H1 (cell line): ENCODE data around the gene CYLD. TPM values are rescaled to one million over a fixed set of nuclear protein-coding genes. Genes with fewer than 3 reads are reported as not detected.

Experiments
- CTCF ChIA-PET: fragments of 300-600 bp; sonication (Branson Sonifier 250); formaldehyde crosslinking; loops from one replicate; lab custom pipeline; 2021; ENCODE audit not compliant: partially characterized antibody; lab: Charles Lee
- POLR2A ChIA-PET: fragments of 300-600 bp; sonication (Branson Sonifier 250); formaldehyde crosslinking; loops from one replicate; lab custom pipeline; 2021; ENCODE audit warnings: inconsistent platforms; ENCODE audit not compliant: partially characterized antibody; lab: Charles Lee
- DNase-seq, 2 experiments: peaks; one replicate each; pipeline versions ENCODE4 v3.0.0 to v3.0.0-alpha.2; 2010 to 2022; ENCODE audit warnings: low spot score in 2 of 2, low read depth in 1 of 2, mixed read lengths in 1 of 2
- FAIRE-seq: peaks from 2 replicates; lab custom pipeline; 2011; peaks lifted over from hg19 to GRCh38; lab: Jason Lieb, UNC
- H2AFZ ChIP-seq: 2 replicates; pipeline ENCODE4 v1.8.1; 2012; ENCODE audit warnings: low read length, inconsistent platforms
- H2AK5ac ChIP-seq: 2 replicates; pipeline ENCODE4 v1.6.1; 2013; ENCODE audit warnings: low read depth, low read length
- H2BK120ac ChIP-seq: replicated peaks from 2 replicates; pipeline ENCODE3; 2013; ENCODE audit warnings: low read depth, low read length, inconsistent platforms
- H2BK12ac ChIP-seq: 2 replicates; pipeline ENCODE4 v1.6.1; 2013; ENCODE audit warnings: low read depth, low read length
- H2BK15ac ChIP-seq: 2 replicates; pipeline ENCODE4 v1.6.1; 2013; ENCODE audit warnings: low read length
- H2BK20ac ChIP-seq: 2 replicates; pipeline ENCODE4 v1.6.1; 2013; ENCODE audit warnings: low read length
- H2BK5ac ChIP-seq: 2 replicates; pipeline ENCODE4 v1.6.1; 2013; ENCODE audit warnings: low read depth, low read length
- H3K14ac ChIP-seq: 2 replicates; pipeline ENCODE4 v1.6.1; 2013; ENCODE audit warnings: inconsistent platforms; ENCODE audit not compliant: insufficient read length
- H3K18ac ChIP-seq: 2 replicates; pipeline ENCODE4 v1.6.1; 2013; ENCODE audit warnings: low read length; ENCODE audit errors: extremely low read depth
- H3K23ac ChIP-seq: 2 replicates; pipeline ENCODE4 v1.6.1; 2013; ENCODE audit warnings: inconsistent platforms; ENCODE audit not compliant: insufficient read length
- H3K23me2 ChIP-seq: 2 replicates; pipeline ENCODE4 v1.6.1; 2013; ENCODE audit warnings: low read depth, low read length
- H3K27ac ChIP-seq: 2 replicates; pipeline ENCODE4 v1.6.1; 2011; ENCODE audit warnings: low read depth, low read length, inconsistent platforms
- H3K27me3 ChIP-seq, 4 experiments: replicated peaks in 1 of 4; 1 replicate in 1 of 4; 2 replicates in 3 of 4; pipeline versions ENCODE4 v1.6.1 to v1.8.1; 2011 to 2013; ENCODE audit warnings: low read length in 3 of 4, mild to moderate bottlenecking in 3 of 4, inconsistent platforms in 2 of 4, mixed read lengths in 2 of 4, moderate library complexity in 1 of 4; ENCODE audit not compliant: control insufficient read depth in 3 of 4, insufficient read depth in 3 of 4; ENCODE audit errors: extremely low read depth in 1 of 4
- H3K36me3 ChIP-seq, 4 experiments: 2 replicates each; pipeline versions ENCODE4 v1.6.1 to v1.8.1; 2011 to 2013; ENCODE audit warnings: mild to moderate bottlenecking in 4 of 4, low read length in 3 of 4, moderate library complexity in 2 of 4, control low read depth in 1 of 4, inconsistent platforms in 1 of 4; ENCODE audit not compliant: insufficient read depth in 4 of 4, control insufficient read depth in 2 of 4
- H3K4ac ChIP-seq: replicated peaks from 2 replicates; pipeline ENCODE3; 2013; ENCODE audit warnings: low read length, low read depth, mixed read lengths, inconsistent platforms; ENCODE audit not compliant: insufficient read length
- H3K4me1 ChIP-seq, 4 experiments: replicated peaks in 1 of 4; 1 replicate in 1 of 4; 2 replicates in 3 of 4; pipeline versions ENCODE4 v1.6.1 to v1.8.1; 2011 to 2013; ENCODE audit warnings: low read length in 3 of 4, inconsistent platforms in 2 of 4, mixed read lengths in 1 of 4; ENCODE audit not compliant: insufficient read depth in 4 of 4, control insufficient read depth in 3 of 4
- H3K4me2 ChIP-seq, 2 experiments: 2 replicates each; pipeline versions ENCODE4 v1.6.1 to v1.8.1; 2011 to 2013; ENCODE audit warnings: low read depth in 2 of 2, low read length in 2 of 2, control low read depth in 1 of 2, inconsistent platforms in 1 of 2, mild to moderate bottlenecking in 1 of 2; ENCODE audit not compliant: insufficient read depth in 1 of 2
- H3K4me3 ChIP-seq, 4 experiments: fragments of 200-600, 300-600 bp in 1 of 4; sonication (generic), shearing (Covaris generic), sonication (Bioruptor Twin) in 1 of 4; 2 replicates each; pipeline versions ENCODE4 v1.5.1 to v1.8.1; 2011 to 2016; ENCODE audit warnings: low read length in 4 of 4, low read depth in 3 of 4, control low read depth in 2 of 4, inconsistent platforms in 2 of 4, mild to moderate bottlenecking in 2 of 4, mixed read lengths in 1 of 4, moderate library complexity in 1 of 4; ENCODE audit not compliant: insufficient read depth in 2 of 4; ENCODE audit errors: extremely low read depth in 1 of 4
- H3K56ac ChIP-seq: replicated peaks from 2 replicates; pipeline ENCODE3; 2013; ENCODE audit warnings: low read depth, mild to moderate bottlenecking, mixed read lengths, low read length, inconsistent platforms; ENCODE audit not compliant: insufficient read length
- H3K79me1 ChIP-seq: 2 replicates; pipeline ENCODE4 v1.6.1; 2013; ENCODE audit warnings: low read depth, low read length, control low read depth
- H3K79me2 ChIP-seq, 2 experiments: 2 replicates each; pipeline versions ENCODE4 v1.6.1 to v1.8.1; 2012 to 2013; ENCODE audit warnings: low read length in 2 of 2, mild to moderate bottlenecking in 2 of 2, inconsistent platforms in 1 of 2; ENCODE audit not compliant: insufficient read depth in 2 of 2, control insufficient read depth in 1 of 2
- H3K9ac ChIP-seq, 4 experiments: replicated peaks in 1 of 4; 1 replicate in 1 of 4; 2 replicates in 3 of 4; pipeline versions ENCODE4 v1.6.1 to v1.8.1; 2011 to 2013; ENCODE audit warnings: low read depth in 3 of 4, low read length in 3 of 4, control low read depth in 2 of 4, mild to moderate bottlenecking in 2 of 4, moderate library complexity in 2 of 4, inconsistent platforms in 1 of 4; ENCODE audit errors: extremely low read depth in 1 of 4
- H3K9me3 ChIP-seq, 2 experiments: 2 replicates each; pipeline versions ENCODE4 v1.6.1 to v1.8.1; 2012 to 2013; ENCODE audit warnings: mild to moderate bottlenecking in 2 of 2, moderate library complexity in 2 of 2, control low read depth in 1 of 2, inconsistent platforms in 1 of 2, low read depth in 1 of 2, low read length in 1 of 2, mixed read lengths in 1 of 2; ENCODE audit not compliant: insufficient read depth in 2 of 2
- H4K20me1 ChIP-seq, 2 experiments: replicated peaks in 1 of 2; 2 replicates each; pipeline versions ENCODE3 to v1.8.1; 2011 to 2013; ENCODE audit warnings: inconsistent platforms in 2 of 2, low read length in 2 of 2, mild to moderate bottlenecking in 1 of 2; ENCODE audit not compliant: insufficient read depth in 2 of 2, control insufficient read depth in 1 of 2
- H4K5ac ChIP-seq: 2 replicates; pipeline ENCODE4 v1.6.1; 2013; ENCODE audit warnings: low read length, low read depth, mixed read lengths, inconsistent platforms; ENCODE audit not compliant: insufficient read length
- H4K8ac ChIP-seq: 2 replicates; pipeline ENCODE4 v1.8.0; 2013; ENCODE audit warnings: mild to moderate bottlenecking, moderate library complexity, low read length, inconsistent platforms; ENCODE audit not compliant: insufficient read depth; ENCODE audit errors: extremely low read depth
- H4K91ac ChIP-seq: replicated peaks from 2 replicates; pipeline ENCODE3; 2013; ENCODE audit warnings: low read length, mixed read lengths, inconsistent platforms; ENCODE audit not compliant: insufficient read length
- CHD2 ChIP-seq: IDR thresholded peaks from 2 replicates; pipeline ENCODE4 v1.6.1; 2012; ENCODE audit warnings: low read length, improper control_type of control experiment
- KDM1A ChIP-seq: fragments of 200-600, 300-600 bp; sonication (generic); IDR thresholded peaks from 2 replicates; pipeline ENCODE4 v1.7.1; 2016; ENCODE audit warnings: mild to moderate bottlenecking, low read length, borderline replicate concordance
- KDM4A ChIP-seq: IDR thresholded peaks from one replicate; pipeline ENCODE4 v1.7.1; 2012; ENCODE audit warnings: low read depth, mild to moderate bottlenecking, moderate library complexity, low read length, inconsistent platforms; ENCODE audit not compliant: severe bottlenecking
- PHF8 ChIP-seq: fragments of 200-600 bp; sonication (generic); conservative IDR thresholded peaks from 2 replicates; pipeline ENCODE4 v1.7.1; 2012; ENCODE audit warnings: low read depth, mild to moderate bottlenecking, inconsistent platforms, low read length, moderate library complexity
- SIX5 ChIP-seq: IDR thresholded peaks from 2 replicates; pipeline ENCODE4 v1.6.1; 2011; ENCODE audit warnings: mild to moderate bottlenecking, low read depth, low read length
- SRF ChIP-seq: IDR thresholded peaks from 2 replicates; pipeline ENCODE4 v1.6.1; 2011; ENCODE audit warnings: mild to moderate bottlenecking, low read depth, low read length, moderate library complexity
- TCF12 ChIP-seq: IDR thresholded peaks from 2 replicates; pipeline ENCODE4 v1.6.1; 2011; ENCODE audit warnings: low read depth, mild to moderate bottlenecking, low read length
- WGBS, 2 experiments: shearing (Covaris generic) in 1 of 2; methylation state at CpG; one replicate each; pipeline versions ENCODE4 v1.1.6 to v1.1.7; 2013 to 2015; ENCODE audit warnings: low lambda C conversion rate in 2 of 2, mixed read lengths in 2 of 2, inconsistent platforms in 1 of 2, low coverage in 1 of 2, missing lambda C conversion rate in 1 of 2; ENCODE audit not compliant: insufficient replicate concordance in 2 of 2, insufficient coverage in 1 of 2, insufficient read length in 1 of 2; ENCODE audit errors: extremely low coverage in 1 of 2, missing lambda C conversion rate in 1 of 2; 5-methylcytosine and 5-hydroxymethylcytosine counted together
- polyA plus RNA-seq, 7 experiments: library from polyadenylated mRNA; depleted of rRNA in 3 of 7; stranded (reverse) in 5 of 7; unstranded in 2 of 7; fragments of >200 nt in 5 of 7; fragments of 200-250 nt in 2 of 7; gene quantifications; 1 replicate in 5 of 7; 2 replicates in 1 of 7; 4 replicates in 1 of 7; pipeline versions ENCODE4 v1.2.1 to v1.2.3, GENCODE V29; 2011 to 2013; ENCODE audit warnings: missing spikeins in 2 of 7, mixed read lengths in 2 of 7
- total RNA-seq: library from RNA; stranded (reverse); fragmentation: NEBNext Ultra II Directional; extraction: Animal tissue kit (Norgen Biotek cat#: 25700); gene quantifications from 2 replicates; pipeline ENCODE4 v1.2.1, GENCODE V29; 2021

CYLD gene
- total and polyA plus RNA-seq, 2 of the 8 experiments (the other 6 are each of a cell fraction or from before 2014, with no cell fraction given) = 3.7 to 18.8 TPM

GRCh38 chr16:50819706-50820105 lies 77.8 kb downstream of the CYLD start:
- no peaks in the 10 kb centered on the region for H3K36me3 ChIP-seq
- H3K4me3 ChIP-seq = no peak overlapping the region

More at GRCh38 chr16:50819706-50820105, 77.8 kb downstream of the CYLD start:
- H4K91ac ChIP-seq = no peak overlapping the region
- no peak overlapping the region for H2BK120ac ChIP-seq
- no peak overlapping the region for H2AFZ ChIP-seq
- H3K4me1 ChIP-seq = no peaks in the 10 kb centered on the region
- 97% methylated on average over 5 of the region's 6 CpGs; no CpG with 5 or more reads in 1 of the 2 experiments for WGBS, 2 experiments
- no peak overlapping the region for H3K23ac ChIP-seq
- no peak overlapping the region for H4K5ac ChIP-seq
- no peak overlapping the region for H3K4ac ChIP-seq
- DNase-seq (no peak), FAIRE-seq (no peak)
- no peaks in the 10 kb centered on the region for H3K23me2 ChIP-seq
- H4K20me1 ChIP-seq = no peaks in the 10 kb centered on the region
- no peaks in the 10 kb centered on the region for H3K27me3 ChIP-seq
- H3K18ac ChIP-seq = no peak overlapping the region
- H3K9ac ChIP-seq = no peak overlapping the region
- H2BK20ac ChIP-seq = no peak overlapping the region
- no peak overlapping the region for H3K14ac ChIP-seq
- no peaks in the 10 kb centered on the region for H3K9me3 ChIP-seq
- H3K79me1 ChIP-seq = no peaks in the 10 kb centered on the region
- no peak overlapping the region for H2BK12ac ChIP-seq
- no peaks in the 10 kb centered on the region for H3K79me2 ChIP-seq
- no peak overlapping the region for H3K56ac ChIP-seq
- H4K8ac ChIP-seq = no peak overlapping the region
- no peak overlapping the region for H2BK5ac ChIP-seq
- ChIA-PET CTCF (no interaction called here), POLR2A (no interaction called here)
- H2BK15ac ChIP-seq = no peak overlapping the region
- no peak overlapping the region for H3K4me2 ChIP-seq
- H2AK5ac ChIP-seq = no peak overlapping the region
- no peak overlapping the region for H3K27ac ChIP-seq
- TF ChIP-seq KDM4A (no peak), CHD2 (no peak), KDM1A (no peak), PHF8 (no peak), SRF (no peak), SIX5 (no peak), TCF12 (no peak)
